Gastrocnemius medialis (tissue), 4 donors: Measurements from ENCODE around the gene HMGCL. TPM values are rescaled to one million over a fixed set of nuclear protein-coding genes. Genes with fewer than 3 reads are reported as not detected.
"Not testable (repeated sequence)": the region's sequence is repeated elsewhere in the genome, so short reads cannot be mapped to it uniquely, and the experiment has no call there.

Experiments
- ATAC-seq, 2 donors: fragments of 150-250 bp; one replicate each; pipeline ENCODE4 v1.9.1; 2016
- DNase-seq, 2 donors: peaks; one replicate each; pipeline ENCODE4 v3.0.0-alpha.2; 2019
- H3K27ac ChIP-seq, 4 donors: fragments of 200-600 bp; sonication (generic); 1 replicate in 1 of 4; 2 replicates in 3 of 4; pipeline ENCODE4 v1.5.1; 2016 to 2018; ENCODE audit warnings: mild to moderate bottlenecking in 2 of 4, moderate library complexity in 1 of 4
- H3K27me3 ChIP-seq, 3 donors: fragments of 200-600 bp; sonication (generic) in 2 of 3; 1 replicate in 1 of 3; 2 replicates in 2 of 3; pipeline versions ENCODE4 v1.5.1 to v1.6.0; 2016 to 2019; ENCODE audit warnings: mild to moderate bottlenecking in 1 of 3, moderate library complexity in 1 of 3
- H3K36me3 ChIP-seq, 2 donors: fragments of 200-600 bp; sonication (generic) in 1 of 2; one replicate each; pipeline ENCODE4 v1.5.1; 2017 to 2018
- H3K4me1 ChIP-seq, 2 donors: fragments of 200-600 bp; sonication (generic) in 1 of 2; one replicate each; pipeline ENCODE4 v1.5.1; 2016 to 2017; ENCODE audit warnings: mild to moderate bottlenecking in 2 of 2
- H3K4me3 ChIP-seq, 4 donors: fragments of 200-600 bp; sonication (generic) in 3 of 4; 1 replicate in 1 of 4; 2 replicates in 3 of 4; pipeline ENCODE4 v1.5.1; 2016 to 2019; ENCODE audit warnings: mild to moderate bottlenecking in 2 of 4
- H3K9me3 ChIP-seq, 3 donors: fragments of 200-600 bp; sonication (generic) in 2 of 3; 1 replicate in 1 of 3; 2 replicates in 2 of 3; pipeline ENCODE4 v1.5.1; 2016 to 2019
- POLR2A ChIP-seq, 2 donors: fragments of 450-650 bp; IDR thresholded peaks; one replicate each; pipeline ENCODE4 v1.6.1; 2017; ENCODE audit warnings: antibody characterized with exemption in 2 of 2, mild to moderate bottlenecking in 2 of 2, moderate library complexity in 2 of 2
- in situ Hi-C, 4 donors: fragments of 200-750 bp; cut with MboI; loops; one replicate each; pipeline versions ENCODE4 v1.15.0 to v1.8.0; 2017; ENCODE audit warnings: low sequenced_read_pairs in 4 of 4
- intact Hi-C: fragments of 100-400 bp; cut with DNase I; formaldehyde crosslinking; loops from one replicate; pipeline ENCODE4 v1.15.1; 2023; ENCODE audit warnings: low total_unique reads
- total RNA-seq, 4 donors: library from RNA; depleted of rRNA; stranded (reverse); fragments of >200 nt; gene quantifications; one replicate each; pipeline versions ENCODE4 v1.1.0 to v1.2.3, GENCODE V29; 2016
- TF ChIP-seq, protein P1 (sequence below), 5 experiments: fragments of 450-650 bp in 3 of 5; fragments of 200-600 bp in 2 of 5; sonication (generic) in 2 of 5; IDR thresholded peaks in 4 of 5; conservative IDR thresholded peaks in 1 of 5; 1 replicate in 4 of 5; 2 replicates in 1 of 5; pipeline ENCODE4 v1.5.1; 2016 to 2019; ENCODE audit warnings: antibody characterized with exemption in 5 of 5, mild to moderate bottlenecking in 3 of 5, moderate library complexity in 3 of 5

HMGCL gene
- total RNA-seq, 4 donors from 2014 or later = 19.1 to 30.0 (median 29.5) TPM

DNA sequence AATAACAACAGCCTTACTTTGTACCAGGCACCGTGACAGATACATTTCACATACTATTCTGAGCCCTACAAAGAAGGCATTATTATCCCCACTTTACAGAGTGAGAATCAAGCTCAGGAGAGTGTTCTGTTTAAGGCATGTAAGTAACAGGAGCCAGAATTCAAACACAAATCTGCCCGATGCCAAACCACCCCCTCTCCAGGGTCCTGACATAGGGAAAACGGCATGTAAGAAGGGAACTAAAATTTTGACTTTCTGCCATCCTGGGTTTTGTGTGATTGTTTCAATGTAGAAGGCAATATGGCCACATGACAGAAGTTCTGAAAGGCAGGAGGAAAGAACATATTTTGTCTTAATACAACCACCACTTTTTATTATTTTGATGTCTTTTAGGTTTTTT is 37.4 kb upstream of the HMGCL start:
- intact Hi-C loops (loop anchor here (10.0 kb wide), 1 partner anchor 168 kb away; the partner anchor contains the start of gene RPL11), in situ Hi-C loops (loop anchor here in 2 of 4 donors (5.0 to 10.0 kb wide), 2 partner anchors 48 to 50 kb away; no protein-coding TSS in a partner anchor)
- ATAC-seq (no peak), DNase-seq (no peak)
- TF ChIP-seq POLR2A (IDR thresholded peaks at IDR 0.05) = no peak
- TF ChIP-seq, protein P1, sequence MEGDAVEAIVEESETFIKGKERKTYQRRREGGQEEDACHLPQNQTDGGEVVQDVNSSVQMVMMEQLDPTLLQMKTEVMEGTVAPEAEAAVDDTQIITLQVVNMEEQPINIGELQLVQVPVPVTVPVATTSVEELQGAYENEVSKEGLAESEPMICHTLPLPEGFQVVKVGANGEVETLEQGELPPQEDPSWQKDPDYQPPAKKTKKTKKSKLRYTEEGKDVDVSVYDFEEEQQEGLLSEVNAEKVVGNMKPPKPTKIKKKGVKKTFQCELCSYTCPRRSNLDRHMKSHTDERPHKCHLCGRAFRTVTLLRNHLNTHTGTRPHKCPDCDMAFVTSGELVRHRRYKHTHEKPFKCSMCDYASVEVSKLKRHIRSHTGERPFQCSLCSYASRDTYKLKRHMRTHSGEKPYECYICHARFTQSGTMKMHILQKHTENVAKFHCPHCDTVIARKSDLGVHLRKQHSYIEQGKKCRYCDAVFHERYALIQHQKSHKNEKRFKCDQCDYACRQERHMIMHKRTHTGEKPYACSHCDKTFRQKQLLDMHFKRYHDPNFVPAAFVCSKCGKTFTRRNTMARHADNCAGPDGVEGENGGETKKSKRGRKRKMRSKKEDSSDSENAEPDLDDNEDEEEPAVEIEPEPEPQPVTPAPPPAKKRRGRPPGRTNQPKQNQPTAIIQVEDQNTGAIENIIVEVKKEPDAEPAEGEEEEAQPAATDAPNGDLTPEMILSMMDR (IDR thresholded peaks at IDR 0.05 in 4 of 5, conservative IDR thresholded peaks at IDR 0.05 in 1 of 5) = no peak
- H3K4me3 ChIP-seq = no peak overlapping the region
- no peak overlapping the region for H3K27ac ChIP-seq
- H3K4me1 ChIP-seq = peaks cover 9 to 20% of the 10 kb centered on the region in 2 donors
- peaks cover 0 to 40% of the 10 kb centered on the region in 2 donors for H3K36me3 ChIP-seq
- H3K27me3 ChIP-seq = no peaks in the 10 kb centered on the region
- H3K9me3 ChIP-seq = no peaks in the 10 kb centered on the region

DNA sequence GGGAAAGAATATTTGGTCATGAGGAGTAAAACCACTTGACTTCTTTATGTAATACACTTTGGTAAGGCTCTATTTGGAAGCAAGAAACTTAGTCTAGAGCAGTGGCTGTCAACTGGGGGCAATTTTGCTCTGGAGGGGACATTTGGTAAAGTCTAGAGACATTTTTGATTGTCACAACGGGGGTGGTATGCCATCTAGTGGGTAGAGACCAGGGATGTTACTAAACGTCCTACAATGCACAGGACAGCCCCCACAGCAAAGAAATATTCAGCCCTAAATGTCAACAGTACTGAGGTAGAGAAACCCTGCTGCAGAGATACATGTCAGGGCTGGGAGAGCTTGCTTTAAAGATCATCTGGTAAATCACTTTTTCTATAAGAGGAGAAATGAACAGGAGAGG is 29.3 kb upstream of the HMGCL start:
- intact Hi-C loops (loop anchor here (2.0 kb wide), 1 partner anchor 46 kb away; no protein-coding TSS in a partner anchor), in situ Hi-C loops (no loop called here)
- DNase-seq (no peak), ATAC-seq (peak in 1 of 2 donors; percentile 47)
- Histone ChIP-seq H3K36me3 (peaks cover 0 to 31% of the 10 kb centered on the region in 2 donors), H3K27me3 (no peaks in the 10 kb centered on the region), H3K4me1 (peaks cover 0 to 5% of the 10 kb centered on the region in 2 donors), H3K9me3 (no peaks in the 10 kb centered on the region), H3K27ac (no peak overlapping the region), H3K4me3 (no peak overlapping the region)
- TF ChIP-seq, protein P1 (IDR thresholded peaks at IDR 0.05 in 4 of 5, conservative IDR thresholded peaks at IDR 0.05 in 1 of 5) = peak in 4 of 5 experiments; percentile 37 to 64 (median 57)
- TF ChIP-seq POLR2A (IDR thresholded peaks at IDR 0.05) = no peak

DNA sequence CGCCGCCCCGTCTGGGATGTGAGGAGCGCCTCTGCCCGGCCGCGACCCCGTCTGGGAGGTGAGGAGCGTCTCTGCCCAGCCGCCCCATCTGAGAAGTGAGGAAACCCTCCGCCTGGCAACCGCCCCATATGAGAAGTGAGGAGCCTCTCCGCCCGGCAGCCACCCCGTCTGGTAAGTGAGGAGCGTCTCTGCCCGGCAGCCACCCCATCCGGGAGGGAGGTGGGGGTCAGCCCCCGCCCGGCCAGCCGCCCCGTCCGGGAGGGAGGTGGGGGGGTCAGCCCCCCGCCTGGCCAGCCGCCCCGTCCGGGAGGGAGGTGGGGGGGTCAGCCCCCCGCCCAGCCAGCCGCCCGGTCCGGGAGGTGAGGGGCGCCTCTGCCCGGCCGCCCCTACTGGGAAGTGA is 27.9 kb upstream of the HMGCL start:
- ATAC-seq, H3K27me3 ChIP-seq, H3K27ac ChIP-seq, H3K9me3 ChIP-seq, in situ Hi-C loops, intact Hi-C loops, H3K4me3 ChIP-seq, DNase-seq: not testable (repeated sequence)
- Histone ChIP-seq H3K4me1 (peaks cover 8 to 17% of the 10 kb centered on the region in 2 donors), H3K36me3 (peaks cover 0 to 19% of the 10 kb centered on the region in 2 donors)

DNA sequence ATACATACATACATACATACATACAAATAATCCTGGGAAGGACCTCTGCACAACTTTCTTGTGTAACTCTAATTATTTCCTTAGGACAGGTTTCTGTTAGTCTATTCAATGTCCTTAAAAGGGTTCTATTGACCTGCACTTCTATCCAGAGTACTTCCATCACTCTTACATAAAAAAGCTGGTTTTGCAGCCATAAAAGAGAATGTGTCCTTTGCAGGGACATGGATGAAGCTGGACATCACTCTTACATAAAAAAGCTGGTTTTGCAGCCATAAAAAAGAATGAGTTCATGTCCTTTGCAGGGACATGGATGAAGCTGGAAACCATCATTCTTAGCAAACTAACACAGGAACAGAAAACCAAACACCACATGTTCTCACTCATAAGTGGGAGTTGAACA is 26.2 kb upstream of the HMGCL start:
- intact Hi-C loops, in situ Hi-C loops: not testable (repeated sequence)
- peaks cover 0 to 19% of the 10 kb centered on the region in 2 donors for H3K36me3 ChIP-seq

DNA sequence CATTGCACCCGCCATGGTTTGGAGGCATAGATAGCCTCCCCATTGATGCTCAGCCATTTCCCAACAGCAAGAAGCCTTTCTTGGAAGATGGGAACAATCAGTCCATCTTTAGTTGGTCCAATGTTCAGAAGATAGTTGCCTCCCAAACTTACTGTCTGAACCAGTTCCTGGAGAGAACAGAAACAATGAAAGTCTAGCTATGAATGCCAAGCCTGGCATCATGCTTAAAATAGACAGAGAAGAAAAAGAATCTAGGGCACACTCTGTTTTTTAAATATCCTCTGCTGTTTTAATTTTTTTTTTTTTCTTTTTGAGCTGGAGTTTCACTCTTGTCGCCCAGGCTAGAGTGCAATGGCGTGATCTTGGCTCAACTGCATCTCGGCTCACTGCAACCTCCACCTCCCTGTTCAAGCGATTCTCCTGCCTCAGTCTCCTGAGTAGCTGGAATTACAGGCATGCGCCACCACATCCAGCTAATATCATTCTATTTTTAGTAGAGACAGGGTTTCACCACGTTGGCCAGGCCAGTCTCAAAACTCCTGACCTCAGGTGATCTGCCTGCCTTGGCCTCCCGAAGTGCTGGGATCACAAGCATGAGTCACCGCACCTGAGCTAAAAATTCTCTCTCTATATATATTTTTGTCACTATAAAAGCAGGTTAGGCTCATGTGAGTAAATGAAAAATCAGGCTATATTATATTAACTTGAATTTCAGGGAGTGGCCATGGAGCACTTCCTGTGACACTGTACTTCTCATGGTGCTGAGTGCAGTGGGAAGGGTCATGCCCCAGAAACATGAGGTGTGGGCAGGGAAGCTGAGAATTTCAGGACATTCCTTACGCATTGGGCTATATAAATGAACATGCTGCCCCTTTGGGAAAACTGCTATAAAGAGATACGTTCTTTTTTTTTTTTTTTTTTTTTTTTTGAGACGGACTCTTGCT is 23.7 kb upstream of the HMGCL start:
- Histone ChIP-seq H3K27ac (peak overlapping the region; percentile 83 to 95 (median 86)), H3K27me3 (no peaks in the 10 kb centered on the region), H3K9me3 (no peaks in the 10 kb centered on the region), H3K36me3 (peaks cover 0 to 12% of the 10 kb centered on the region in 2 donors), H3K4me3 (peak overlapping the region in 1 of 4 donors; percentile 6), H3K4me1 (peaks cover 14 to 20% of the 10 kb centered on the region in 2 donors)
- intact Hi-C loops = no loop called here
- peak in 1 of 2 donors; percentile 48 for TF ChIP-seq POLR2A (IDR thresholded peaks at IDR 0.05)
- TF ChIP-seq, protein P1 (IDR thresholded peaks at IDR 0.05 in 4 of 5, conservative IDR thresholded peaks at IDR 0.05 in 1 of 5) = no peak
- in situ Hi-C loops = no loop called here
- ATAC-seq (peak; percentile 90 to 91), DNase-seq (peak; percentile 69 to 83)

More for the DNA sequence above, 26.2 kb upstream of the HMGCL start:
- H3K9me3 ChIP-seq, H3K4me3 ChIP-seq, ATAC-seq, DNase-seq, H3K27ac ChIP-seq, H3K27me3 ChIP-seq: not testable (repeated sequence)
- peaks cover 10 to 20% of the 10 kb centered on the region in 2 donors for H3K4me1 ChIP-seq

DNA sequence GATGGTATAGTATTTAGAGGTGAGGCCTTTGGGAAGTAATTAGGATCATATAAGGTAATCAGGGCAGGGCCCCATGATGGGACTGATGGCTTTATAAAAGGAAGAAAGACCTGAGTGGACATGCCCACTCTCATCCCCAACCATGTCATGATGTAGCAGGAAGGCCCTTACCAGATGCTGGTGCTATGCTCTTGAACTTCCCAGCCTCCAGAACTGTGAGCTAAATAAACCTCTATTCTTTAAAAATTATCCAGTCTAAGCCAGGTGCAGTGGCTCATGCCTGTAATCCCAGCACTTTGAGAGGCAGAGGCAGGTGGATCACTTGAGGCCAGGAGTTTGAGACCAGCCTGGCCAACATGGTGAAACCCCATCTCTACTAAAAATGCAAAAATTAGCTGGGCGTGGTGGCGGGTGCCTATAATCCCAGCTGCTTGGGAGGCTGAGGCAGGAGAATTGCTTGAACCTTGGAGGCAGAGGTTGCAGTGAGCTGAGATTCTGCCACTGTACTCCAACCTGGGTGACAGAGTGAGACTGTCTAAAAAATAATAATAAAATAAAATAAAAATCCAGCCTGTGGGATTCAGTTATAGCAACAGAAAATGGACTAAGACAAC is 22.4 kb upstream of the HMGCL start:
- Histone ChIP-seq H3K4me1 (peaks cover 14 to 20% of the 10 kb centered on the region in 2 donors), H3K27ac (peak overlapping the region in 3 of 4 donors; percentile 83 to 95 (median 84)), H3K36me3 (peaks cover 0 to 12% of the 10 kb centered on the region in 2 donors)
- ATAC-seq, H3K9me3 ChIP-seq, H3K27me3 ChIP-seq, intact Hi-C loops, DNase-seq, in situ Hi-C loops, H3K4me3 ChIP-seq: not testable (repeated sequence)
